HG03469 (cell line): ENCODE results near the gene PDXP.
"Not testable (repeated sequence)": the region's sequence is repeated elsewhere in the genome, so short reads cannot be mapped to it uniquely, and the experiment has no call there.

Experiments
- ATAC-seq: cut with Tn5 transposase; IDR thresholded peaks from one replicate; pipeline ENCODE4 v1.9.1; 2021; ENCODE audit warnings: mild to moderate bottlenecking, moderate library complexity, moderate number of reproducible peaks; ENCODE audit not compliant: unreplicated experiment

PDXP gene

GRCh38 chr22:37643225-37643847, 15.2 kb upstream of the PDXP start:
- ATAC-seq = no peak

DNA sequence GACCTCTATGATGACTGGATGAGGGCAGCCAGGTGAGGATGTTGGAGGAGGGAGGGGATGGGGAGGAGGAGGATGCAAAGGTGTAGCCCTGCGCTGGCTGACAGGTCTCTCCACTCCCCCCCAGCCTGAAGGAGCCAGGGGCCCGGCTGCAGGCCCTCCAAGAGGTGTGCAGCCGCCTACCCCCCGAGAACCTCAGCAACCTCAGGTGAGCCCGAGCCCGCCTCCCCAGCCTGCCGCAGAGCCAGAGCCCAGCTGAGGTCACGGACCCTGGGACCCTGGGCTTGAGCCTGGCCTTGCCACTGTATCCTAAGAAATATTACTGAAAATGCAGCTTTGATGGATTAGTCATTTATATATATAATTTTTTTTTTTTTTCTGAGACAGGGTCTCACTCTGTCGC, 11.2 kb upstream of the PDXP start:
- ATAC-seq = no peak

GRCh38 chr22:37647928-37648327, 10.6 kb upstream of the PDXP start:
- ATAC-seq = no peak

DNA sequence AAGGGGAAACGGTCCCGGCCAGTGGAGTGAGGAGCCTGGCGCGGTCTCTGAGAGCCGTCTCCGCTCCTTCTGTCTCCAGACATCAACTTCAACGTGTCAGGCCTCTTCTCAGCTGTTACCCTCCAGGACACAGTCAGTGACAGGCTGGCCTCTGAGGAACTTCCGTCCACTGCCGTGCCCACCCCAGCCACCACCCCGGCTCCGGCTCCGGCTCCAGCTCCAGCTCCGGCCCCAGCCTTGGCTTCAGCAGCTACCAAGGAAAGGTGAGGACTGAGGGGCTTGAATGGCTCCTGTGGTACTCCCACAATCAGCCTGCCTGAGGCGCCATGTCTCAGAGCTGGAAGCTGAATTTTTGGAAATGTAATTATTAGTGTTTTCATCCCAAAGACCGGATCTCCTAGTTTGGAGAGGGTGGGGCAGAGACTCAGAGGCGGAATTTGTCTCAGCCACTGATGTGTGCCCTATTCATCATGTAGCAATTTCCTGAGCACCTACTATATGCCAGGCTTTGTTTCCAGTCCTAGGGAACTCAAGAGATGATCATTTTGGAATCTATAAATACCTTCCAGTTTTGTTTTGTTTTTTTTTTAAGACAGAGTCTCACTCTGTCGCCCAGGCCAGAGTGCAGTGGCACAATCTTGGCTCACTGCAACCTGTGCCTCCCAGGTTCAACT, 7.9 kb upstream of the PDXP start:
- no peak for ATAC-seq

- ATAC-seq = no peak
Observed at GRCh38 chr22:37654563-37655251, 3.8 kb upstream of the PDXP start.

DNA sequence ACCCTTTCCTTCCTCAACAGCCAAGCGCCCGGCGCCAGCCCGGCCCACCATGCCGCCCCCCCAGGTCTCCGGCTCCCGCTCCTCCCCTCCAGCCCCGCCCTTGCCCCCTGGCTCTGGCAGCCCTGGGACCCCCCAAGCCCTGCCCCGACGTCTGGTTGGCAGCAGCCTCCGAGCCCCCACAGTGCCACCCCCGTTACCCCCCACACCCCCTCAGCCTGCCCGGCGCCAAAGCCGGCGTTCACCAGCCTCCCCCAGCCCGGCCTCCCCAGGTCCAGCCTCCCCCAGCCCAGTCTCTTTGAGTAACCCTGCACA, 3.3 kb upstream of the PDXP start:
- no peak for ATAC-seq

GRCh38 chr22:37656583-37656982, 1.9 kb upstream of the PDXP start:
- not testable (repeated sequence) for ATAC-seq

- no peak for ATAC-seq
Observed at GRCh38 chr22:37657590-37658132, 862 bp upstream of the PDXP start.

GRCh38 chr22:37659066-37659896, 758 bp downstream of the PDXP start:
- ATAC-seq = peak; percentile 6

- no peak for ATAC-seq
Observed at GRCh38 chr22:37659897-37660708, 1.6 kb downstream of the PDXP start.

GRCh38 chr22:37660709-37661045, 2.2 kb downstream of the PDXP start:
- no peak for ATAC-seq

DNA sequence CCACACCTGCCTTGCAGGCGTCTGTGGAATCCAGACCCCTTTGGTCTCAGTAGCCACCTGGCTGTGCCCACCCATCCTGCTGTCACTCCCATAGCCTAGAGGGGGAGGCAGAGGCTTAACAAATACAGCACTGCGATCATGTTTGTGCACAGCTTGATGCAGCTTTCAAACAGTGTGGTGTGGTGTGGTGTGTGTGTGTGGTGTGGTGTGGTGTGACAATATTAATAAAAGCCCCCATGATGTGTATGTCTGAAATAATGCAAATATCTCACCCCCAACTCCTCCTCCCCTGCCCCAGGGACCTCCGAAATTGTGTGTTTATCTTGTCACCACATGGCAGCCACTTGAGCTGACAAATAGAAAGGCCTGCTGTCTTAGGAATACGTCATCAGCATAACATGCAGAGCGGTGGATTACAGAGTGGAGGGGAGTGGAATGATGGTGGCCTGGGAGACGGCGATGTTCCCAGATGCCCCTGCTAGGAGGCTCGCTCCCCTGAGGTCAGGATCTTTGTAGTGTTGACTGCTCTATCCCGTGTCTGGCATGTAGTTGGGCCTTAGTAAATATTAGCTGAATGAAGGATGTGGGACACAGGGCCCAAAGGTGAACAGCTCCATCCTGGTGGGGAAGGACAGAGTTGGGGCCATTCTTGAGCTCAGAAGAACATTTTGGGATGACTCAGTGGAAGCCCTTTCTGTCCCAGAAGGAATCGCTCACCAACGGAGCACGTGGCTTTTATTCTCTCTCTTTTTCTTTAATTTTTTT, 2.8 kb downstream of the PDXP start:
- ATAC-seq = no peak

DNA sequence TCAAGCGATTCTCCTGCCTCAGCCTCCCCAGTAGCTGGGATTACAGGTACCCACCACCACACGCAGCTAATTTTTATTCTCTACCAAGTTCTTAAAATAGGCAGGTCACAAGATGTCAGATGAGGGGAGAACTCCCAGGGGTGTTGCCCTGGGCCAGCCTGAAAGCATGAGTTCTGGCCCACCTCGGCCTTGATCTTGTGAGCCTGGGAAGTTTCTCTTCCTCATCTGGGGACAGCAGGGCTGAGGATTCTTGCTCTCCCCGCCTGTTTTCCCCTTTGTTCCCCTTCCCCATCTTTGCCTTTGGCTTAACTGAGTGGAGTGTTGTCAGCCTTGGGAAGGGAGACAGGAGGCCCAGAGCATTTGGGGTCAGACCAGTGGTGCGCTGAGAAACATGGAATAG, 3.5 kb downstream of the PDXP start:
- no peak for ATAC-seq

GRCh38 chr22:37663521-37664140, 5.1 kb downstream of the PDXP start:
- ATAC-seq = no peak

DNA sequence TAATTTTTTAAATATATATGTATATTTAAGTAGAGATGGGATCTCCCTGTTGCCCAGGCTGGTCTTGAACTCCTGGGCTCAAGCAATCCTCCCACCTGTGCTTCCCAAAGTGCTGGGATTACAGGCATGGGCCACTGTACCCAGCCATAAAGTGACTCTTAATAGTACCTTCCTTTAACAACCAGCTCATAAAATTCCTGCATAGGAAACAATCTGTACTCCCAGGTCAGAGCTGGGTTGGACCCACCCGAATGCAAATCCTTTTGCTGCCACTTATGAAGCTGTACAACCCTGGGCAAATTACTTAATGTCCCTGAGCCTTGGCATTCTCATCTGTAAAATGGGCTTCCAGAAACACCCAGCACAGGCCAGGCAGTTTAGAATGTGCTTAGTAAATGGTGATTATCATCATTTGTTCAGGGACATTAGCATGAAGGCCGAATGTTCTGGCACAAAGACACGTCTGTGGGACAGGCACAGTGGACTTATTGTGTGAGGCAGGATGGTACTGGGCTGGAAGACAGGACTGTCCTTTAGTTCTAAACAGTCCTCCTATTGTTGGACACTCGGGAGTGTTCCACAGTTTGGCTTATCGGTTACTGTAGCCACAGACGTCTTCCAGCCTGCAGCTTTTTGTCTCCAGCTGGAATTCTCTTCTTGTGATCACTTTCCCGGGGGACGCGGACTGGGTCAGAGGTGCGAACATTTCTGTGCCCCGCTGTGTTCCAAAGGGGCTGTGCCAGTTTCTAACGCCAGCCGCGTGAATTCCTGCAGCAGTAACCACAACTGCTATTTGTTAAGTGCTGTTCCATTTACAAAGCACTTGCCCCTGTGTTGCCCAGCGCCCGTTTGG, 6.0 kb downstream of the PDXP start:
- no peak for ATAC-seq

DNA sequence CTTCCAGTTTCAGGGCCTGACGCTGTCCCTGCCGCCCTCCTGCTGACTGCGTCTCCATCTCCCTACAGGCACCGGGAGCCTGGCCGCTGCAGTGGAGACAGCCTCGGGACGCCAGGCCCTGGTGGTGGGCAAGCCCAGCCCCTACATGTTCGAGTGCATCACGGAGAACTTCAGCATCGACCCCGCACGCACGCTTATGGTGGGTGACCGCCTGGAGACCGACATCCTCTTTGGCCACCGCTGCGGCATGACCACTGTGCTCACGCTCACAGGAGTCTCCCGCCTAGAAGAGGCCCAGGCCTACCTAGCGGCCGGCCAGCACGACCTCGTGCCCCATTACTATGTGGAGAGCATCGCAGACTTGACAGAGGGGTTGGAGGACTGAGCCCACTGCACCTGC, 7.0 kb downstream of the PDXP start:
- no peak for ATAC-seq

GRCh38 chr22:37669586-37669985, 11.1 kb downstream of the PDXP start:
- ATAC-seq = no peak

DNA sequence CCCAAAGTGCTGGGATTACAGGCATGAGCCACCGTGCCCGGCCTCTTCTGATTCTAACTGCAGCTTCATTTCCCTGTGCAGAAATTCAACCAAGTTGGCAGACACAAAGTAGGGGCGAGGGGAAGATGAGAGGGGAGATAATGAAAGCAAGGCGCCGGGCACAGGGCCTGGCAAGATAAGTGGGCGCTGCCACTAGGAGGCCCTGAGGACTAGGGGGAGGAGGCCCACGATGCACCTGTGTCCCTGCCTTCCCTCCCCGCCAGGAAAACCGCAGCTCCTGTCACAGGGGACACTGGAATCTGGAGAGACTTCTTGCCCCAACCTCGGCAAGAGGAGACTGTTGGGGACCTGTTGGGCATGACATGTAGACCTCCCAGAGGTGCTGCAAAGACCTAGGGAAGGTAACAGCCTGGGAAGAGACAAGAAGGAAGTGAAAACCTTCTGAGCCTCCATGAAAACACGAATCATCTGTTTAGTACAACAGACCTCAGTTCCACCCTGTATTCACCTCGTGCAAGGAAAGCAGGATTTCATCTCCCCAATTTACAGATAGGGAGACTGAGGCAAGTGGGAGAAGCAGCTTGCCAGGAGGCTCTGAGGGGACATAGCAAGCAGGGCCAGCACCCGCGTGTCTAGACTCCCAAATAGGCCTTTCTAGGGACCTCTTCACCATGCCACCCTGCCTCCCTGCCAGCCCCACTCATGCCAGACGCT, 13.8 kb downstream of the PDXP start:
- ATAC-seq = no peak
